HG02763 (cell line): ENCODE results near the gene FBXL16.

ENCODE experiments used
- ATAC-seq: cut with Tn5 transposase; IDR thresholded peaks from one replicate; pipeline ENCODE4 v1.9.1; 2021; ENCODE audit warnings: mild to moderate bottlenecking, moderate library complexity; ENCODE audit not compliant: unreplicated experiment

FBXL16 gene

DNA sequence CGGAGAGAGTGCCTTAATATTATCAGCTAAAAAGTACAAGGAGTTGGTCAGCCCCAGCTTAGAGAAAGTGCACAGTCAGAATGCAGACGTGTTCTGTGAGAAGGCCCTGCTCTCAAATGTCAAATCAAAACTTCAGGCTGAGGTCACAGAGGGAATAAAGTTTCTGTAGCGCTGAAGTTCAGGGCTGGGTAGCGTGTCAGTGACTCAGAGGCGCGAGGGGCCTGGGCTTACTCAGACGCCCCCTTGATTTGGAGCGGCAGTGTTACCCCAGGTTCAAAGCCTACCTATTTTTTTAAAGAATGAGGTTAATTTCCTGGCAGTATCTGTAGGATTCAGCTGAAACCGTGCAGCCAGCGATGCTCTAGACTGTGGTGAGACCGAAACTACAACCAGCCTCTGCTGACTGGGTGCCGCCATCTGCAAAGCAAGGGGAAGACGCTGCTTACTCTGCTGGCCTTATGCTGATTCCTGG, 30.4 kb upstream of the FBXL16 start:
- no peak for ATAC-seq

DNA sequence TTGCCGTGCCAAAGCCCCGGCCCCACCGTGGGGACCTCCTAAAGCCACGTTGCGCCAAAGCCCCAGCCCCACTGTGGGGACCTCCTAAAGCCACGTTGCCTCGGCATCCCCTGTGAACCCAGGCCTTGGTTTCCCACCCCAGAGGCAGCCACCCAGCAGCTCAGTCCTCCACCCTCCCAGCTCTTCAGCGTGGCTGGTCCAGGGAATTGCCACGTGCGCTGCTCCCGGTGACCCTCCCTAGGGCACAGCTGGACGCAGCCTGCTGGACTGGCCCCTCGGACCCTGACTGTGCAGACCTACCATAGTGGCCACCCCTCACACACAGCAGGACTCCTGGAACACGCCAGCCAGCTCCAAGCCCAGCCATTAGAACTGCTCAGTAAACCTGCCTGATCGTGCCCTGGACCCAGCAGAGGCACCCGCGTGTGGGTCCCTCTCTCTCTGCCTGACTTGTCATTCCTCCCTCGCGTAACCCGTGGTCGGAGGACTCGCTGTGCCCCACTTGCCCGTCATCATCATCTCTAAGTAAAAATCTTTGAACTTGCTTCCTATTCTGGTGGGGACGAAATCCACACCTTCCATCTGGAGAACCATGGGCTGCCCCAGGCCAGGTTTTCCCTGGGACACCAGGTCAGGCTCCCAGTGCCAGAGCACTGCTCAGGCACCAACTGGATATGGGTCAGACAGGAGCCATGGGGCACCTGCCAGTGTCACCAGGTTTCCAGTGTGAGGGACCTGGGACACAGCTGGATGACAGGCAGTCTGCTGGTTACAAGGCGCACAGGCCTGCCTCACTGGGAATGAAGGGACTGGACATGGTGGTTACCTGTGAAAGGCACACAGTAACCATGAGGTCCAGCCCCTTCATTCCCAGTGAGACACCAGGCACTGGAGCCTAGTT, 29.6 kb upstream of the FBXL16 start:
- no peak for ATAC-seq

DNA sequence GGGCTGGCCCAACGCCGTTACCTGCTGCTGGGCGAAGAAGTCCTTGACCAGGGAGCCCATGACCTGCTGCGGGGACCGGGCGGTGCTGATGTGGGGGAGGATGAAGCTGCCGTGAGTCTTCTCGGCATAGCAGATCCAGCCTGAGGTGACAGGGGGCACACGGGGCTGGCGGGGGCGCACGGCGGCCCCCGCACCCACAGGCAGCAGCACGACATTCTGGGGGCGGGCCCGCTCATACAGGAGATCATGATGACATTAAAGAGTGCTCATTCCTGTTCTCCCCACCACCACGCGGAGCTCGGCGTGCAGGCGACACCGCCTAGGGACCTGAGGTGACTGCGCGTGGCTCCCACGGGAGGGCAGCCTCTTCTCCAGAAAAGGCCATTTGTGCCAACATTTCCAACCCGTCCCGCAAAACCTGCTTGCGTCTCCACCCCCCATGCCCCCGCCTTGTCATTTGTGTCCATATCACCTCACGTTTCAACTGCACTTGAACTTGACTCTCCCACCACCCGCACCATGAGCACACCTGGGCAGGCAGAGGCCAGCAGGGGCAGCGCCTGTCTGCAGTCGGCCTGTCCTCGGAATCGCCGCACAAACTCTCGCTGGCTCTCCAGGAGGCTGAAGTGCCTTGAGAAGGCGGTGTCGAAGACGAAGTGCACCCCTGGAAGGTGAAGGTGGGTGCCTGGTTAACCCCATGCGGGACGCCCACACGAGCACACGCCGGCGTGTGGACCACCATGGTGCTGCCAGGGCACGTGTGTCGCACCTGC, 28.8 kb upstream of the FBXL16 start:
- no peak for ATAC-seq

DNA sequence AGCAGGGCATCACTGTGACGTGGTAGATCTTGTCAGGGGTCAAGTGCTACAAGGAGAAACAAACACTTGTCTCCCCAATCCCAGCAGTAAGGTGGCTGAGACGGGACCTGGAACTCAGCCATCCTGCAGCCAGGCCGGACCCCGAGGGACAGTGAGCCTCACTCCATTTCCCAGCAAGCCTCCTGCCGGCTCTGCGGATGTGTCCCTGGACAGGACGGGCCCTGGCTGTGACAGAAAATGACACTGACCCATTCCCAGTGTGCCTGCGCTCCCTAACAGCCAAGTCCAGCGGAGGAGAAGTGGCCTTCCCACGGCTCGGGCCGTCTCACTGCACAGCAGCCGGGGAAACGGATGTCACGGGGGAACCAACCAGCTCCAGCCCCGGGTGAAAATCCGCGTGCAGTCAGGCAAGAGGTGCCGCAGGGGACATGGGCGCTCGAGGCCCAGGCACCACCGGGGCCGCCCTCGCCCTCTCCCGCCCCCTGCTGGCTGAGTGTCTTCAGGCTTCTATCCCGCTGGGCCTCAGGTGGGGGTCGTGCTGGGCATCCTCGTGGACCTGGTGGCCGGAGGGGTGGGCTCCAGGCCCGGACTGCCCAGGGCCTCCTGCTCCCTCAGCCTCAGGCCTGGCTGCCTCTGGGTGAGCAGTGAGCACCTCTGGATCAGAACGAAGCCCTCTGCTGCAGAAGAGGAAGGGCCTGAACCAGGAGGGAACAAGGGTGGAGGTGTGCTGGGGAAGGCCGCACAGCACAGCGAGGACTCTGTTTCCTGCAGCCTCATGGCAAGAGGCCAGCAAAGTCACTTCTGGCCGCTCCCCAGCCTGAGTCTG, 28.0 kb upstream of the FBXL16 start:
- no peak for ATAC-seq

DNA sequence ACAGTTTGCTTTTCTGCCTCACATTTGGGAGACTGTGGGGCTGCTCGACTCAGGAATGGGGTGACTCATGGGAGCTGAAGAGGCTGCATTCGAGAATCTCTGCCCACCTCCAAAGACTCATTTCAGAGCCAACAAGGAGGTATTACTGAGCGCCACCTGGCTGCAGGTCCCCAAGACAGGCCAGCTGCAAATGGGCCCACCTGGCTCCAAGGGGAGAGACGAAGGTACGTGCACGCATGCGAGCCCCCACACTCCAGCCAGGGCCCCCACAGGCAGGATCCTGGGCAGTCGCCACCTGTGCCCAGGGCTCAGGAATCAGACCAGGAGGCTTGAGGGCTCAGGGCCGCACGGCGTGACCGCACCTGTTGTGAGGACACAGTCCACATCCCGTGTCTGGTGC, 27.3 kb upstream of the FBXL16 start:
- ATAC-seq = no peak

DNA sequence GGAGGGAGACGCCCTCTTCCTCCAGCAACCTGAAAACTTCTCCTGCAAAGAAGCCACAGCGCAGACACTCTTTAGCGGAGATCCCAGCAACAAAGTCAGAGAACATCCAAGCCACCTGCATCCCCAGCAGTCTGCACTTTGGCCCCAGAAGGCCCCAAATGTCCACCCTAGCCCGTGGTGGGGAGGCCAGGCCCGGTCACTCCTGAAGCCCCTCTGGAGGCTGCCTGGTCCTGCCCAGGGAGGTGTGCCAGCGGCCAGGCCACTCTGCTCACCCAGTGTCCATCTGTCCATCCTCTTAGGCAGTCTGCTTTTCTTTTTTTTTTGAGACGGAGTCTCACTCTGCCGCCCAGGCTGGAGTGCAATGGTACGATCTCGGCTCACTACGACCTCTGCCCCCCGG, 26.7 kb upstream of the FBXL16 start:
- ATAC-seq = no peak

DNA sequence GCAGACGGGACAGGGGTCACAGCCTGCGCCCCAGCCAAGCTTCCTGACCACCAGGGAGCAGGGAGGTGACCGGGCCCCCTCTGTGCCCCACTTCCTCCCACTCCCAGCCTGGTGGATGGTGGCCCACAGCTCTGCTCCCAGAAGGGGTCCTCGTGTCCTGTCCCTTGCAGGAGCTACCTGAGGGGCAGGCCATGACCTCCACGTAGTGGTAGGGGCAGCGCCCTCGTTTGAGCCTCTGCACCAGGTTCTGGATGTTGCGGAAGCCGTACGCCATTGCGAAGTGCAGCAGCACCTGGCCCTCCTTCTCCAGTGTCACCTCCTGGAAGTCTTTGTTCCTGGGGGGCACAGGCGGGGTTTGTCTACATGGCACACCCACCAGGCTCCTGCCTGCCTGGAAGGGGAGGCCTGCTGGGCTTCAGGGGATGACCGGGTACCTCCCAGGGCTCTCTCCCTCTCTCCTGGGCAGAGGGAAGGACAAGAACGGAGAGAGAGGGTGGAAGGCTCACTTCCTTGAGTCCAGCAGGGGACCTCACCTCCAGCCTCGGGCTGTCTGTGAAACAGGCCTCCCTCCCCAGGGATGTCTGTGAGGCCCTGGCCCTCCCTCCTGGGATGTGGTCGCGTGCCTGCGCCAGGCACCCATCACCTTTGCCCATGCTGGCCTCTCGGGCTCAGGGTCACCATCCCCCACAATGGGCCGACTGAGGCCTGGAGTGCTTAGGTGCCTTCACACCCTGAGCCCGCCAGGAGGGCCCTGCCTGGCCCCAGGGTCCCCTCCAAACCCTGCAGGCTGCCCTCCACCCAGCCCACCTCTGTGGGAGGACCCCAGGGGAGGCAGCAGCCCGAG, 25.3 kb upstream of the FBXL16 start:
- ATAC-seq = no peak

DNA sequence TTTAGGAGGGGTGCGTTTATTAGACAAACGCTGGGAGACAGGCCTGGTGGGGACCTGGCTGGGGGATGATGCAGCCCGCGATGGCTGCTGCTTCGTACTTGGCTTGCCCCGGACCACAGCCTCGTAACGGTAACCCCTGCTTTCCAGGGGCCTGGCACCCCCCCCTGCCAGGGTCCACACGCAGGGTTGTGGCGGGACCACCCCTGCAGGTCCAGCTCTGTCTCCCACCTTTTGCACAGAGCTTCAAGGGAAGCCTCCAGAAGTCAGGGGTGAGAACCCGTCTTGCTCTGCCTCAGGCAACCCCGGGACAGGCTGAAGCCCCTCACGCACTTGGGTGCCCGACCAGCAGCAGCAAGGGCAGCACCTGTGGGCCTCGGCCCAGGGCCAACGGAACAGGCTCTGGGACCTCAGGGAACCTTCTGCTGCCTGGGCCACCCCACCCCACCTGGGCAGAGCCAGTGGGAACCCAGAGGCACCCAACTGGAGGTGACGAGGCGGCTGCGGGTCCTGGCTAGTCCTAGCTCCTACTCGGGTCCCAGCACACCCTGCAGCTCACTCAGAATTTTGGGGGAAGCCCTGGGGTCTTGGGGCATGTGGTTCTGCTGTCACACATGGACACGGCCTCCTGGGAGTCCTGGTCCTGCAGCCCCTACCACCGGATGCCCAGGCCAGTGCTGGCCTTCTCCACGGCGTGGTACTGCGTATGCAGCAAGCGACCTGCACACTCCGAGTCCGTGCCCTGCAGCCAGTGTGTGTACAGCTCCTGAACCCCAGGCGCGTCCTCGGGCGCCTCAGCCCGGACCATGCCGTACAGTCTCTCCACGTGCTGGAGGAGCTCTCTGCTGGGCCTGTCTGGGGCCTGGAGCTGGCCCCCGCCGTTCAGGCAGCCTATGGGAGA, 24.4 kb upstream of the FBXL16 start:
- no peak for ATAC-seq

DNA sequence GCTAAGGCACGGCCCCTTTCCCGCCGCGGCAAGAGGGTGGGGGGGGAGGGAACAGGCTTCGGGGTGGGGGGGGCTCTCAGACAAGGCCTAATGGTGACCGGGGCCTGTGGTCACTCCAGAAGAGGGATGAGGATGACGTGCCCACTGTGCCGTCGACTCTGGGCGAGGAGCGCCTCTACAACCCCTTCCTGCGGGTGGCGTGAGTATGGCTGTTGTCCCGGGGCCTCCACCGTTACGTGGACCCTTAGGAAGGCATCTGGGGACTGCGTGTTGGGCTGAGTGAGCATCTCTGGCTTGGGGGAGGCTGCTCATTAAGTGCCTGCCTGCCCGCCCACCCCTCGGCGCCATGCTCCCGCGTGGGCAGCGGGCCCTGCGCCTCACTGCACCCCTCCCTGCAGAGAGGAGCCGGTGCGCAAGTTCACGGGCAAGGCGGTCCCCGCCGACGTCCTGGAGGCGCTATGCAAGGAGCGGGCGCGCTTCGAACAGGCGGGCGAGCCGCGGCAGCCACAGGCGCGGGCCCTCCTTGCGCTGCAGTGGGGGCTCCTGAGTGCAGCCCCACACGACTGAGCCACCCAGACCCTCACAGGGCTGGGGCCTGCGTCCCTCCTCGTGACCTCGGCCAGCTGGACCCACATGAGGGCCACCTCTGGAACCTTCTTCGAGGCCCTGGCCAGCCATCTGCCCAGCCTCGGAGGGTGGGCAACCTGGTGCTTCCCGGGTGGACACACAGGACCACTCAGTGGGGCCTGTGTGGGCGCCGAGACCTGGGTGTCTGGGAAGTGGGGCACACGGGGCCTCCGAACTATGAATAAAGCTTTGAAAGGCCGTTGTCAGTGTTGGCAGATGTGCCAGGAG, 23.5 kb upstream of the FBXL16 start:
- no peak for ATAC-seq

DNA sequence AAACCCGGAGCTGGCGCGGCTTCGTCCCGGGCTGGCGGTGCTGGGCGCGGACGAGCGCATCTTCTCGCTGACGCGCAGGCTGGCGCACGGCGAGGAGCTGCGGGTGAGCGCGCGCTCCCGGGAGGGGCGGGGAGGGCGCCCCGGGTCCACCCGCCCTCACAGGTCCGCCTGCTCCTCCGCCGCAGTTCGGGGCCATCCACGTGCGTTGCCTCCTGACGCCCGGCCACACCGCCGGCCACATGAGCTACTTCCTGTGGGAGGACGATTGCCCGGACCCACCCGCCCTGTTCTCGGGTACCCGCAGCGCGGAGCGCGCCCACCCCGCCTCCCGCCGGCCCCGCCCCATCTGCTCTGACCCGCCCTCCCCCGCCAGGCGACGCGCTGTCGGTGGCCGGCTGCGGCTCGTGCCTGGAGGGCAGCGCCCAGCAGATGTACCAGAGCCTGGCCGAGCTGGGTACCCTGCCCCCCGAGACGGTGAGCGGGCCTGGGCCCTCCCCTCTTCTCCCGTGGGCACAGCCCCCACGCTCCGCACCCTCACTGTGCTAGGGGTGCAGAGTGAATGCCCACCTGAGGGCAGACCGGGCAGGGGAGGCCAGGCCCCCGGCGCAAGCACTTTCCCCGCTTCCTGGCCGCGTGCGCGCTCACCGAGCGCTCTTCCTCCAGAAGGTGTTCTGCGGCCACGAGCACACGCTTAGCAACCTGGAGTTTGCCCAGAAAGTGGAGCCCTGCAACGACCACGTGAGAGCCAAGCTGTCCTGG, 22.7 kb upstream of the FBXL16 start:
- no peak for ATAC-seq

DNA sequence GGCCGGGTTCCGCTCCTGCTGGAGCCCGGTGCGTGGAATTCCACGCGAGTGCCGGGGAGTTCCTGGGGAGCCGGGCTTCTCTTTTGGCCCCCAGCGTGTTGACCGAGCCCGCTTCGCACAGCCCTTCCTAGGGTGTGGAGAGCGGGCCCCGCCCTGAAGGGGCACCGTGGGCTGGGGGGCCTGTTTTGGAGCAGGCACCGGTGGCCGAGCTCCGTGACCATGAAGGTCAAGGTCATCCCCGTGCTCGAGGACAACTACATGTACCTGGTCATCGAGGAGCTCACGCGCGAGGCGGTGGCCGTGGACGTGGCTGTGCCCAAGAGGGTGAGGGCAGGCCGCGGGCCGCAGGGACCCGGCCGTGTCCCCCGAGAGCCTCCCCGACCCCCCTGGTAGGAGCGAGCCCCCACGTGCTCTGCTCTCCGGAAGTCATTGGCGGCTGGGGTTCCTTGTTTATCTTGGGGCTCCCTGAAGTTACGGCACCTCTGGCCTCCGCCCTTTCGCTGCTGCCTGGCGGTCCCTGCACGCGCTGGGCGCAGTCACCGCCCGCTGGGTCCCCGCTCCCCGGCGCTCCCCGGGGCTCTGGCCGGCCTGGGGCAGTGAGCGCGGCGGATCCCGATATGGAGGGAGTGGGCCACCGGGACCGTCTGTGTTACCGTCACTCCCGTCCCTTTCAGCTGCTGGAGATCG, 21.8 kb upstream of the FBXL16 start:
- no peak for ATAC-seq

DNA sequence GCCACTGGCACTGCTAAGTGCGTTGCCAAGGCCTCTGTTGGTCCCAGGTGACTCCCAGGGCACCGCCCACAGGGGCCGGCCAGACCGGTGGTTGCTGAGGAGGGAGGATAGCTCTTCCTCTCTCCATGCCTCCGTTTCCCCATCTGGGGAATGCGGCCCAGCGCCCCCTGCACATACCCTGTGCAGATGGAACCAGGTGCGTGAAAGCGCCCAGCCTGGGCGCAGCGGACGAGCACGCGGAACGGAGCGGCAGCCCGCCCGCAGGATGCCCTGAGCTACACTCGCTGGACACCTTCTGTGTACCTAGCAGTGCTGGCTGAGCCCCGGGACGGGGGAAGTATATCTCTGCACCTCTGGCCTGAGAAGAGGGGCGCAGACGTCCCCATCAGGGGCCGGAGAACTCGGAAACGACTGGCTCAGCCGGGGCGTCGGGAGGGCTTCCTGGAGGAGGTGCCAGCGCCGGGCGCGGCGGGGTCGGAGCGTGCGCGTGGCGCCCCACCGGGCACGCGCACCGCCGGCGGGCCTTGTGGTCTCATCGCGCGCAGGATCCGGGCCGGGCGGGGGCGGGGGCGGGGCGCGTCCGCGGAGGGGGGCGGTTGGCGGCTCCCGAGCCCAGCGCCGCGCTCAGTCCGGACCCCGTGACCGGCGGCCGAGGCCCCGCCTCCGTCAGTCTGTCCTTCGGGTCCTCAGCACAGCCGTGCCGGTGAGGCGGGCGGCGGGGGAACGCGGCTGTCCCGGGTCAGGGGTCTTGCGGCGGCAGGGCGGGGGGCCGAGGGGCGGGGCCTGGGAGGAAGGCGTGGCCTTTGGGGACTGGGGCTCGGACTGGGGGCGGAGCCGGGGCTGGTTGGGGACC, 21.1 kb upstream of the FBXL16 start, which contains the start of the genes CCDC78 and HAGHL:
Gene CCDC78, minus strand, starts transcription at position 6 of the 853 bp plus-strand sequence. CDS start 76 bp downstream, outside the sequence.
Gene HAGHL, plus strand, starts transcription at position 669 of the 853 bp plus-strand sequence. CDS start 404 bp downstream, outside the sequence.
- no peak for ATAC-seq

DNA sequence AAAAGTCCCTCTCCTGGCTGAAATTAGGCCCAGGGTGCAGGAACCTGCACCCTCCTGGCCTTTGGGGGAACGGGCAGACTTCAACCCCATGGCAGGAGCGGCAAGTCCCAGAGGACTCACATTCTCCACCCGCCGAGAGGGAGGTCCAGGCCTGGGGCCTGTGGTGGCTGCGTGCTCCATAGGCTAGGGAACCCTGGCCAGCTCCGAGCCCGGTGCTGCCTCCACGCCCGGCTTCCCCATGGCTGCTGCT, 20.5 kb upstream of the FBXL16 start:
- no peak for ATAC-seq

DNA sequence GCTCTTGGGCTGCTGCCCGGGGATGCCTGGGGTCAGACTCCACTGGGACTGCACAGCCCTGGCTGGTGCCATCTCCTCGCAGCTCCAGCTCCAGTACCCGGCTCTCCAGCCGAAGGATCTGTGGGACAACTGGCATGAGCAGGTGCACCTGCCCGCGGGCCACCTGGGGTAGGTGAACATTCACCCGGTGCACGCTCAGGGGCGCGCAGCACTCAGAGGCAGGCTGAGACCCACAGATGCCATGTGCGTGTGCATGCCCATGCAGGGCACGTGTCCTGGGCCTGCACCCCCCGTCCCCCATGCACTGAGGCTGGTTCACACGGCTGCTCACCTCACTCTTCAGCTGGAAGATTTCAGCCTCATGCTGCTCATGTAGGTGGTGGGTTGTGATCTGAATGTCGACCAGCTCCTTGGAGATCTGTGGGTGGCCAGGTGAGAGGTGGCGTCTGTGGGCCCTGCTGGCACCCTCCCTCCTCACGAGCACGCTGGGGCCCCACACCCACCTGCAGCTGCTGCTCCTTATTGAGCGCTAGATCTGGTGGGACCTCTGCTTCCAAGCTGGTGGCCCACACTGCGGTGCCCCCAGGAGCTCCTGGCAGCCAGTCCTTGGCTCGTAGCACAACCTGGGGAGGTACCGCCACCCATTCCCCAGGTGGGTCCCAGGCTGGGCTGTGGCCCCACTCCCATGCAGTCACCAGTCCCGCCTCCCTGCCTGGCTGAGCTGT, 20.0 kb upstream of the FBXL16 start:
- ATAC-seq = no peak

DNA sequence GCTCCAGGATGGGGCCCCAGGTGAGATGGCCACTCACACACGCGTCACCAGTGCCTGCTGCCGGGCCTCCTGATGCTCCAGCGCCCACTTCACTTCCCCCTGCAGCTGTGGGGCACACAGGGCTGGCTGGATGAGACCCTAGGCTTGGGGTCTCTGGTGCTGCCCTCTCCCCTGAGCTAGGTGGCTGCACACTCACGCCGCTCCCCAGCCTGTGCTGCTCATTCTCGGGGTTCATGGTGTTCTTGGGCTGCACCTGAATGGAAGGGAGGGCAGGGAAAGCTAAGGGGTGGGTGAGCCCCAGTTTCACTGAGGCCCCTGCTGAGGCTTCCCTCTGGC, 19.4 kb upstream of the FBXL16 start:
- no peak for ATAC-seq
